ENCODE data around the gene HRH1.

GRCh38 chr3:11285471-11285870 lies 131.2 kb downstream of the HRH1 start:
- TF ChIP-seq, protein P1, sequence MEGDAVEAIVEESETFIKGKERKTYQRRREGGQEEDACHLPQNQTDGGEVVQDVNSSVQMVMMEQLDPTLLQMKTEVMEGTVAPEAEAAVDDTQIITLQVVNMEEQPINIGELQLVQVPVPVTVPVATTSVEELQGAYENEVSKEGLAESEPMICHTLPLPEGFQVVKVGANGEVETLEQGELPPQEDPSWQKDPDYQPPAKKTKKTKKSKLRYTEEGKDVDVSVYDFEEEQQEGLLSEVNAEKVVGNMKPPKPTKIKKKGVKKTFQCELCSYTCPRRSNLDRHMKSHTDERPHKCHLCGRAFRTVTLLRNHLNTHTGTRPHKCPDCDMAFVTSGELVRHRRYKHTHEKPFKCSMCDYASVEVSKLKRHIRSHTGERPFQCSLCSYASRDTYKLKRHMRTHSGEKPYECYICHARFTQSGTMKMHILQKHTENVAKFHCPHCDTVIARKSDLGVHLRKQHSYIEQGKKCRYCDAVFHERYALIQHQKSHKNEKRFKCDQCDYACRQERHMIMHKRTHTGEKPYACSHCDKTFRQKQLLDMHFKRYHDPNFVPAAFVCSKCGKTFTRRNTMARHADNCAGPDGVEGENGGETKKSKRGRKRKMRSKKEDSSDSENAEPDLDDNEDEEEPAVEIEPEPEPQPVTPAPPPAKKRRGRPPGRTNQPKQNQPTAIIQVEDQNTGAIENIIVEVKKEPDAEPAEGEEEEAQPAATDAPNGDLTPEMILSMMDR (IDR thresholded peaks at IDR 0.05), result no peak
- no peak for TF ChIP-seq EZH2 (IDR thresholded peaks at IDR 0.05; ENCODE audit: borderline replicate concordance, insufficient read depth, low read depth, low read length, poor library complexity, severe bottlenecking)
